Neuronal stem cell (in vitro differentiated cells): ENCODE measurements around the gene IL1RAP.

ENCODE experiments used
- DNase-seq: peaks from one replicate; pipeline ENCODE4 v3.0.0-alpha.2; 2013; ENCODE audit warnings: low spot score
- H2AFZ ChIP-seq: one replicate; pipeline ENCODE4 v1.6.1; 2013; ENCODE audit warnings: mild to moderate bottlenecking, low read length, inconsistent platforms
- H2AK5ac ChIP-seq: 2 replicates; pipeline ENCODE4 v1.6.1; 2013; ENCODE audit warnings: low read depth, mild to moderate bottlenecking, inconsistent platforms, low read length, moderate library complexity, mixed read lengths
- H2BK120ac ChIP-seq: 2 replicates; pipeline ENCODE4 v1.6.1; 2013; ENCODE audit warnings: low read depth, mild to moderate bottlenecking, inconsistent platforms, low read length, moderate library complexity, mixed read lengths
- H2BK12ac ChIP-seq: one replicate; pipeline ENCODE4 v1.6.1; 2013; ENCODE audit warnings: low read length, inconsistent platforms
- H2BK15ac ChIP-seq: 2 replicates; pipeline ENCODE4 v1.6.1; 2013; ENCODE audit warnings: mild to moderate bottlenecking, low read length, inconsistent platforms, mixed read lengths
- H2BK5ac ChIP-seq: one replicate; pipeline ENCODE4 v1.6.1; 2013; ENCODE audit warnings: inconsistent platforms, mild to moderate bottlenecking, low read length, moderate library complexity
- H3K14ac ChIP-seq: one replicate; pipeline ENCODE4 v1.6.1; 2013; ENCODE audit warnings: low read length, inconsistent platforms
- H3K18ac ChIP-seq: 2 replicates; pipeline ENCODE4 v1.6.1; 2013; ENCODE audit warnings: low read length, inconsistent platforms
- H3K23ac ChIP-seq: 2 replicates; pipeline ENCODE4 v1.6.1; 2013; ENCODE audit warnings: low read depth, mild to moderate bottlenecking, mixed read lengths, low read length, inconsistent platforms; ENCODE audit not compliant: poor library complexity
- H3K27ac ChIP-seq: replicated peaks from 3 replicates; pipeline ENCODE4 v1.5.1; 2013; ENCODE audit warnings: low read length, inconsistent platforms
- H3K27me3 ChIP-seq, 3 experiments: 2 replicates each; pipeline ENCODE4 v1.6.1; 2013; ENCODE audit warnings: low read length in 3 of 3, mild to moderate bottlenecking in 2 of 3, inconsistent platforms in 1 of 3, low read depth in 1 of 3, mixed read lengths in 1 of 3, moderate library complexity in 1 of 3; ENCODE audit not compliant: control insufficient read depth in 3 of 3, insufficient read depth in 3 of 3
- H3K36me3 ChIP-seq, 2 donors: replicated peaks in 1 of 2; 2 replicates each; pipeline ENCODE4 v1.6.1; 2013; ENCODE audit warnings: low read length in 2 of 2; ENCODE audit not compliant: control insufficient read depth in 2 of 2, insufficient read depth in 2 of 2
- H3K4ac ChIP-seq: 2 replicates; pipeline ENCODE4 v1.6.1; 2013; ENCODE audit warnings: inconsistent platforms, mild to moderate bottlenecking, low read length, moderate library complexity
- H3K4me1 ChIP-seq, 2 donors: 1 replicate in 1 of 2; 2 replicates in 1 of 2; pipeline ENCODE4 v1.6.1; 2013; ENCODE audit warnings: low read length in 2 of 2, low read depth in 1 of 2; ENCODE audit not compliant: control insufficient read depth in 2 of 2, insufficient read depth in 1 of 2
- H3K4me2 ChIP-seq: one replicate; pipeline ENCODE4 v1.6.1; 2013; ENCODE audit warnings: mild to moderate bottlenecking, low read length, inconsistent platforms; ENCODE audit not compliant: insufficient read depth, poor library complexity, severe bottlenecking
- H3K4me3 ChIP-seq, 2 donors: 2 replicates each; pipeline ENCODE4 v1.5.1; 2013; ENCODE audit warnings: low read length in 2 of 2, mild to moderate bottlenecking in 2 of 2, inconsistent platforms in 1 of 2, moderate library complexity in 1 of 2
- H3K79me1 ChIP-seq: one replicate; pipeline ENCODE4 v1.6.1; 2013; ENCODE audit warnings: low read depth, mild to moderate bottlenecking, inconsistent platforms, low read length, moderate library complexity
- H3K9ac ChIP-seq: one replicate; pipeline ENCODE4 v1.6.1; 2013; ENCODE audit warnings: mild to moderate bottlenecking, low read depth, low read length, inconsistent platforms; ENCODE audit not compliant: poor library complexity
- H3K9me3 ChIP-seq, 2 donors: replicated peaks in 1 of 2; 2 replicates each; pipeline versions ENCODE3 to v1.6.1; 2013; ENCODE audit warnings: low read length in 2 of 2, mild to moderate bottlenecking in 2 of 2, inconsistent platforms in 1 of 2, low read depth in 1 of 2, mixed read lengths in 1 of 2, moderate library complexity in 1 of 2; ENCODE audit not compliant: control insufficient read depth in 2 of 2, insufficient read depth in 1 of 2
- H4K8ac ChIP-seq: one replicate; pipeline ENCODE4 v1.6.1; 2013; ENCODE audit warnings: low read depth, mild to moderate bottlenecking, inconsistent platforms, low read length, moderate library complexity
- H4K91ac ChIP-seq: one replicate; pipeline ENCODE4 v1.6.1; 2013; ENCODE audit warnings: low read length, low read depth, mild to moderate bottlenecking, inconsistent platforms; ENCODE audit not compliant: poor library complexity
- whole genome bisulfite sequencing, 2 donors: extraction: QIAGEN DNeasy Blood & Tissue Kit; methylation state at CpG; one replicate each; pipeline ENCODE4 v1.1.7; 2013; ENCODE audit warnings: missing lambda C conversion rate in 2 of 2, mixed read lengths in 1 of 2; ENCODE audit not compliant: insufficient read length in 2 of 2, insufficient replicate concordance in 1 of 2; ENCODE audit errors: extremely low coverage in 2 of 2; 5-methylcytosine and 5-hydroxymethylcytosine counted together

The IL1RAP gene

GRCh38 chr3:190694335-190695001, 180.6 kb downstream of the IL1RAP start:
- Histone ChIP-seq H3K79me1 (no peaks in the 10 kb centered on the region), H2AK5ac (no peak overlapping the region), H3K9ac (no peak overlapping the region), H3K14ac (no peak overlapping the region), H3K36me3 (no peaks in the 10 kb centered on the region), H2BK5ac (no peak overlapping the region), H2BK120ac (no peak overlapping the region), H3K4me2 (no peak overlapping the region), H2AFZ (no peak overlapping the region), H4K91ac (no peak overlapping the region), H3K27ac (no peak overlapping the region), H3K4ac (no peak overlapping the region), H4K8ac (no peak overlapping the region), H3K4me1 (no peaks in the 10 kb centered on the region), H2BK15ac (no peak overlapping the region), H3K18ac (no peak overlapping the region), H2BK12ac (no peak overlapping the region), H3K23ac (no peak overlapping the region), H3K4me3 (no peak overlapping the region), H3K9me3 (no peaks in the 10 kb centered on the region), H3K27me3 (peaks cover 0 to 6% (median 0%) of the 10 kb centered on the region in 3 experiments)
- no CpG with 5 or more reads among the region's 3 CpGs for WGBS, 2 donors
- DNase-seq: no peak

DNA sequence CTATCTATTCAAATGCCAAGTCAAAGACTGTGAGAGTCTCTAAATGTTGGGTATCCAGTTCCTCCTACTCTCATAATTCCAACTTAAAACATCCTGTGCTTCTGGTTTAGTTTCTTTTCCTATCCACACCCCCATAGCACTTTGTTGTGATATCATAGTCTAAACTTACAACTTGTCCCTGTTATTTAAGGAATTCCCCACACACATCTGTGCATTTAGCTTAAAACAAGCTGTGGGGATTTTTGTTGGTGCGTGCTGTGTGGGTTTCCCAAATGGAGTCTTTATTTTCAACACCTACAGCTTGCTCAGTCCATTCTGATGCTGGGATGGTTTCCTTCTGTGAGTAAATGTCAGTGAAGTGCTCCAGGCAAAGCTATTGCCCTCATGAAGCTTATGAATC, 181.3 kb downstream of the IL1RAP start:
- no CpG with 5 or more reads among the region's 1 CpG for WGBS, 2 donors
- Histone ChIP-seq H3K4ac (no peak overlapping the region), H2AK5ac (no peak overlapping the region)

DNA sequence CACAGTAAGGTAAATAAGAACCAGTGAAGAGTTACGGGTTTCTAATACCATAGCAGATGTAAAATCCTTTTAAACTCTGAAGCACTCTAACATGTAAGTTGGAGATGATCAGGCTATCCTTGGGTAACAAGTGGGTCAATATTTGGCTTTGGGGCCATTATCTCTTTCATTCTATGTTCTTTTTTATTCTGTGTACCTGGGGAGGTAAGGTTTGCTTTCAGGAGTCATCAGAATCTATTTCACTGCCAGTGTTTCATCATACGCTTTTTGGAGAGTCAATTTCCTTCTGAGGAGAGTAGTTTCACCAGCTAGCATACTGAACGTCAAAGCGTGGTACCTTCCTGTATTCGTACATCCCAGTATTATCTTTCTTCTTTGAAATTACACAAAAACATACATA, 182.1 kb downstream of the IL1RAP start:
- no peak overlapping the region for H4K8ac ChIP-seq
- no peak overlapping the region for H3K27ac ChIP-seq
- no peak overlapping the region for H2BK5ac ChIP-seq
- H3K18ac ChIP-seq: no peak overlapping the region
- no peak overlapping the region for H2AK5ac ChIP-seq
- H2AFZ ChIP-seq: no peak overlapping the region
- no peak overlapping the region for H2BK12ac ChIP-seq
- no peak overlapping the region for H2BK120ac ChIP-seq
- no peak overlapping the region for H3K23ac ChIP-seq
- WGBS, 2 donors: no CpG with 5 or more reads among the region's 5 CpGs
- H3K9ac ChIP-seq: no peak overlapping the region
- no peaks in the 10 kb centered on the region for H3K79me1 ChIP-seq
- H3K14ac ChIP-seq: no peak overlapping the region
- no peak overlapping the region for H3K4me2 ChIP-seq
- no peak overlapping the region for H4K91ac ChIP-seq
- H3K36me3 ChIP-seq: no peaks in the 10 kb centered on the region
- no peak overlapping the region for H3K4me3 ChIP-seq
- no peaks in the 10 kb centered on the region for H3K4me1 ChIP-seq
- H3K4ac ChIP-seq: no peak overlapping the region
- no peak for DNase-seq
- no peak overlapping the region for H2BK15ac ChIP-seq
- no peaks in the 10 kb centered on the region for H3K9me3 ChIP-seq
- H3K27me3 ChIP-seq: peaks cover 0 to 6% (median 0%) of the 10 kb centered on the region in 3 experiments

More for the DNA sequence above, 181.3 kb downstream of the IL1RAP start:
- Histone ChIP-seq H2BK12ac (no peak overlapping the region), H3K4me3 (no peak overlapping the region), H4K91ac (no peak overlapping the region), H3K36me3 (no peaks in the 10 kb centered on the region), H3K14ac (no peak overlapping the region), H3K9ac (no peak overlapping the region), H3K4me2 (no peak overlapping the region), H3K23ac (no peak overlapping the region), H3K18ac (no peak overlapping the region), H3K27me3 (peaks cover 0 to 6% (median 0%) of the 10 kb centered on the region in 3 experiments), H3K27ac (no peak overlapping the region), H2BK15ac (no peak overlapping the region), H2BK5ac (no peak overlapping the region), H3K4me1 (no peaks in the 10 kb centered on the region), H4K8ac (no peak overlapping the region), H2BK120ac (no peak overlapping the region), H3K79me1 (no peaks in the 10 kb centered on the region), H2AFZ (no peak overlapping the region), H3K9me3 (no peaks in the 10 kb centered on the region)
- DNase-seq: no peak

DNA sequence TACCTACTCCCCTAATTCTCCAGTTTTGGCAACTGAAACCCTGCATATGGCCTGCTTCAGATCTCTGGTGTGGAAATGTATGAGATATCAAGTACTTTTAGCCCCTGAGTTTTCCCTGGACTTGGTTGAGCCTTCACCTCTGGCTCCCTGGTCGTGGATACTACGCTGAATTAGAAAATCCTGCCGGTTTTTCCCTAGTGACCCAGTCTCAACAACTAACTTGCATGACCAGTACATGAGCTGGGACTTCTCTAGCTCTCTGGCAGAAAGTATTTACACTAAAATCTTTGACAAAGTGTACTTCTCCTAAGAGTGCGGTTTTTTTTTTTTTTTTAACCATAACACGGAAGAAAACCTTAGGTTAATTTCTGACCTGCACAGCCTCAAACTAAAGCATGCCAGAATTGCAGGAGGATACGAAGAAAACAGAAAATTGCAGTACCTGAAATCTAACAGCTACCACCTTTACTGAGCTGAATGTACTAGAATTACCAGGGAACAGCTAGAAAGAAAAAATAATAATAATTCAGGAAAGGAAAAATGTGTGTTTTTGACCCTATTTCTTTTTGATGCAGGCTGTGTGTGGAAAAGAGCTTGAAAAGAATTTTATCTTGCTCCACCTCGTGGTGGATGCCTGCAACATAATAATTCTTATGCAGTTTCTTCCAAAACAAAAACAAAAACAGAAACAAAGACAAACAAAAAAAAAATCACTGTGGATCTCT, 183.1 kb downstream of the IL1RAP start:
- DNase-seq: peak; percentile 12
- Histone ChIP-seq H2BK5ac (no peak overlapping the region), H2BK12ac (no peak overlapping the region), H4K91ac (no peak overlapping the region), H3K18ac (no peak overlapping the region), H3K14ac (no peak overlapping the region), H3K27ac (no peak overlapping the region), H3K9me3 (no peaks in the 10 kb centered on the region), H3K79me1 (no peaks in the 10 kb centered on the region), H2BK120ac (no peak overlapping the region), H4K8ac (no peak overlapping the region), H2AK5ac (no peak overlapping the region), H3K9ac (no peak overlapping the region), H2AFZ (no peak overlapping the region), H3K23ac (no peak overlapping the region), H3K4me3 (no peak overlapping the region), H3K27me3 (peaks cover 0 to 13% (median 0%) of the 10 kb centered on the region in 3 experiments), H3K4me2 (no peak overlapping the region), H3K36me3 (no peaks in the 10 kb centered on the region), H2BK15ac (no peak overlapping the region), H3K4ac (no peak overlapping the region), H3K4me1 (peaks cover 0 to under 1% of the 10 kb centered on the region in 2 donors)
- WGBS, 2 donors: no CpG with 5 or more reads among the region's 7 CpGs
